ENCODE results near the gene AP1AR. TPM values are rescaled to one million over a fixed set of nuclear protein-coding genes. Genes with fewer than 3 reads are reported as not detected.
"Not testable (repeated sequence)": the region's sequence is repeated elsewhere in the genome, so short reads cannot be mapped to it uniquely, and the experiment has no call there.

Gene AP1AR
- total and polyA plus RNA-seq, 2 donors (not counting 3 experiments of a cell fraction or from before 2014, with no cell fraction given), result 6.6 to 18.6 TPM

GRCh38 chr4:112206431-112206830, 25.2 kb upstream of the AP1AR start:
- FAIRE-seq, result no peak
- no peaks in the 10 kb centered on the region for H3K27me3 ChIP-seq (ENCODE audit: control insufficient read depth in 2 of 2, insufficient read depth in 2 of 2, low read length in 2 of 2)
- H3K79me2 ChIP-seq (ENCODE audit: control insufficient read depth, insufficient read depth, low read length), result no peaks in the 10 kb centered on the region
- H3K4me2 ChIP-seq (ENCODE audit: insufficient read depth, low read length), result no peak overlapping the region
- dilution Hi-C loops (cut with MboI; ENCODE audit: extremely low pct_ligation_motif_present, low sequenced_read_pairs) (no loop called here), intact Hi-C loops (cut with micrococcal nuclease) (no loop called here)
- BruUV-seq (replicated peaks), result no TSS peak
- no peak overlapping the region for H3K4me3 ChIP-seq (replicated peaks in 1 of 3; ENCODE audit: insufficient read depth in 1 of 3, low read depth in 1 of 3, low read length in 3 of 3)
- no peaks in the 10 kb centered on the region for H3K4me1 ChIP-seq (ENCODE audit: control insufficient read depth, extremely low read depth, insufficient read depth, low read length)
- DNase-seq (ENCODE audit: low read depth, low spot score), result no peak
- H3K27ac ChIP-seq (ENCODE audit: insufficient read depth, low read depth, low read length), result no peak overlapping the region
- no peaks in the 10 kb centered on the region for H3K36me3 ChIP-seq (ENCODE audit: control insufficient read depth in 2 of 2, extremely low read depth in 1 of 2, insufficient read depth in 2 of 2, low read length in 2 of 2)
- no peaks in the 10 kb centered on the region for H4K20me1 ChIP-seq (replicated peaks; ENCODE audit: control insufficient read depth, extremely low read depth, insufficient read depth, low read length)
- ChIA-PET POLR2A (no interaction called here), CTCF (no interaction called here)
- no peak for TF ChIP-seq POLR2AphosphoS5 (IDR thresholded peaks at IDR 0.05; ENCODE audit: insufficient read depth, low read depth, low read length)
- no peak for TF ChIP-seq MAX (IDR thresholded peaks at IDR 0.05; ENCODE audit: insufficient read depth, insufficient read length)
- TF ChIP-seq CTCF (IDR thresholded peaks at IDR 0.05; ENCODE audit: extremely low read depth in 1 of 2, insufficient read depth in 1 of 2, low read depth in 1 of 2, low read length in 2 of 2), result no peak
- H2AFZ ChIP-seq (ENCODE audit: low read depth, low read length), result no peak overlapping the region
- no peak overlapping the region for H3K9ac ChIP-seq (replicated peaks; ENCODE audit: extremely low read depth, insufficient read depth, low read length)
- no peaks in the 10 kb centered on the region for H3K9me1 ChIP-seq (replicated peaks; ENCODE audit: control insufficient read depth, extremely low read depth, insufficient read depth, low read length)
- no peaks in the 10 kb centered on the region for H3K9me3 ChIP-seq (replicated peaks; ENCODE audit: control insufficient read depth, insufficient read depth, low read length)

GRCh38 chr4:112208137-112209095, 23.2 kb upstream of the AP1AR start:
- H4K20me1 ChIP-seq (replicated peaks; ENCODE audit: control insufficient read depth, extremely low read depth, insufficient read depth, low read length); FAIRE-seq; H3K36me3 ChIP-seq (ENCODE audit: control insufficient read depth in 2 of 2, extremely low read depth in 1 of 2, insufficient read depth in 2 of 2, low read length in 2 of 2); H3K4me1 ChIP-seq (ENCODE audit: control insufficient read depth, extremely low read depth, insufficient read depth, low read length); BruUV-seq (replicated peaks); H3K79me2 ChIP-seq (ENCODE audit: control insufficient read depth, insufficient read depth, low read length); H3K9me1 ChIP-seq (replicated peaks; ENCODE audit: control insufficient read depth, extremely low read depth, insufficient read depth, low read length); H3K4me2 ChIP-seq (ENCODE audit: insufficient read depth, low read length); DNase-seq (ENCODE audit: low read depth, low spot score); H2AFZ ChIP-seq (ENCODE audit: low read depth, low read length); H3K27me3 ChIP-seq (ENCODE audit: control insufficient read depth in 2 of 2, insufficient read depth in 2 of 2, low read length in 2 of 2); H3K4me3 ChIP-seq (replicated peaks in 1 of 3; ENCODE audit: insufficient read depth in 1 of 3, low read depth in 1 of 3, low read length in 3 of 3); H3K27ac ChIP-seq (ENCODE audit: insufficient read depth, low read depth, low read length); intact Hi-C loops (cut with micrococcal nuclease); H3K9me3 ChIP-seq (replicated peaks; ENCODE audit: control insufficient read depth, insufficient read depth, low read length); POLR2A ChIA-PET; dilution Hi-C loops (cut with MboI; ENCODE audit: extremely low pct_ligation_motif_present, low sequenced_read_pairs); H3K9ac ChIP-seq (replicated peaks; ENCODE audit: extremely low read depth, insufficient read depth, low read length): not testable (repeated sequence)
- CTCF ChIA-PET, result interaction anchor here (0.9 kb wide), 1 partner anchor 19 kb away, joined by 3 read pairs; no protein-coding TSS in a partner anchor
